ENCODE data around the gene HDDC3. TPM values are rescaled to one million over a fixed set of nuclear protein-coding genes. Genes with fewer than 3 reads are reported as not detected.
"Not testable (repeated sequence)": the region's sequence is repeated elsewhere in the genome, so short reads cannot be mapped to it uniquely, and the experiment has no call there.

Gene HDDC3
- total RNA-seq, 2 experiments from 2014 or later: 28.1 to 29.2 TPM

DNA sequence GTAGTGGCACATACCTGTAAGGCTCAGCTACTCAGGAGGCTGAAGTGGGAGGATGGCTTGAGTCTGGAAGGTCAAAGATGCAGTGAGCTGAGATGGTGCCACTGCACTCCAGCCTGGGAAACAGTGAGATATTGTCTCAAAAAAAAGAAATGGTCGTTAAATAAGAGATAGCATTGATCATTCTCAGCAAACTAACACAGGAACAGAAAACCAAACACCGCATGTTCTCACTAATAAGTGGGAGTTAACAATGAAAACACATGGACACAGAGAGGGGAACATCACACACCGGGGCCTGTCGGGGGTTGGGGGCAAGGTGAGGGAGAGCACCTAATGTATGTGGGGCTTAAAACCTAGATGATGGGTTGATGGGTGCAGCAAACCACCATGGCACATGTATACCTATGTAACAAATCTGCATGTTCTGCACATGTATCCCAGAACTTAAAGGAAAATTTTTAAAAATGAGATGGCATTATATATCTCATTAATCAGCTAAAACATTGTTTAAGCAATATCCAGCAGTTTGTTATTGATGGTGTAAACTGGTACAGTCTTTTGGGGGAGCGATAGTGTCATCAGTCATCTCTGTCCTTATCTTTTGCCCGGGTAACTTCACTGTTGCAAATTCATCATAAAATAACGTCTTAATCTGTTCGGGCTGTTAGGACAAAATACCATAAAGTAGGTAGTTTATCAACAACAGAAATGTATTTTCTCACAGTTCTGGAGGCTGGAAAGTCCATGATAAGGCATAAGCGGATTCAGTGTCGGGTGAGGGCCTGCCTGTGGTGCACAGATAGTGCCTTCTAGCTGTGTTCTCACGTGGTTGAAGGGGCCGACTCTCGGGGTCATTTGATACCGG is 30.9 kb downstream of the HDDC3 start:
- Mint-ChIP-seq H3K9me3 (no peaks in the 10 kb centered on the region), H3K4me3 (peak overlapping the region; percentile 83), H3K36me3 (peaks cover 10% of the 10 kb centered on the region), H3K27me3 (no peaks in the 10 kb centered on the region), H3K4me1 (peaks cover 25% of the 10 kb centered on the region), H3K27ac (peak overlapping the region; percentile 83)
- DNase-seq: no peak
- ATAC-seq (ENCODE audit: low read depth): no peak
- POLR2A ChIA-PET: interaction anchor here (0.9 to 7.0 kb wide), 7 partner anchors 12 to 224 kb away, joined by 3 to 141 read pairs (median 4); partner anchors contain the start of genes FES, HDDC3 and UNC45A

DNA sequence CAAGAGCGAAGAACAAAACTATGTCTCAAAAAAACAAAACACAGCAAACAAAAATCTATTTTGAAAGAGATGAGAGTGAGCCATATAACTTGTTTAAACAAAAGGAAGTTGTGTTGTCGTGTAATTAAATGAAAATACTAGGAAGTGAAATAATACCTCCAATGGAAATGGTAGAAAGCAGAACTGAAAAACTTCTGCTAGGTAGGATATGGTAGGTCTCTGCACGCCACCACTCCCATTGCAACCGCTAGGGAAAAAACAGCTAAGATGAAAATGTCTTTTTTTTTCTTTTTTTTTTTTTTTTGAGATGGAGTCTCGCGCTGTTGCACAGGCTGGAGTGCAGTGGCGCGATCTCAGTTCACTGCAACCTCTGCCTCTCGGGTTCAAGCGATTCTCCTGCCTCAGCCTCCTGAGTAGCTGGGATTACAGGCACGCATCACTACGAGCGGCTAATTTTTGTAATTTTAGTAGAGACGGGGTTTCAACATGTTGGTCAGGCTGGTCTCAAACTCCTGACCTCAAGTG is 35.2 kb downstream of the HDDC3 start:
- not testable (repeated sequence) for H3K9me3 Mint-ChIP-seq; DNase-seq; H3K27me3 Mint-ChIP-seq; ATAC-seq (ENCODE audit: low read depth); H3K36me3 Mint-ChIP-seq; H3K27ac Mint-ChIP-seq; H3K4me3 Mint-ChIP-seq
- H3K4me1 Mint-ChIP-seq: peaks cover 14% of the 10 kb centered on the region
- POLR2A ChIA-PET: interaction anchor here (0.6 kb wide), 1 partner anchor 43 kb away, joined by 3 read pairs; no protein-coding TSS in a partner anchor

DNA sequence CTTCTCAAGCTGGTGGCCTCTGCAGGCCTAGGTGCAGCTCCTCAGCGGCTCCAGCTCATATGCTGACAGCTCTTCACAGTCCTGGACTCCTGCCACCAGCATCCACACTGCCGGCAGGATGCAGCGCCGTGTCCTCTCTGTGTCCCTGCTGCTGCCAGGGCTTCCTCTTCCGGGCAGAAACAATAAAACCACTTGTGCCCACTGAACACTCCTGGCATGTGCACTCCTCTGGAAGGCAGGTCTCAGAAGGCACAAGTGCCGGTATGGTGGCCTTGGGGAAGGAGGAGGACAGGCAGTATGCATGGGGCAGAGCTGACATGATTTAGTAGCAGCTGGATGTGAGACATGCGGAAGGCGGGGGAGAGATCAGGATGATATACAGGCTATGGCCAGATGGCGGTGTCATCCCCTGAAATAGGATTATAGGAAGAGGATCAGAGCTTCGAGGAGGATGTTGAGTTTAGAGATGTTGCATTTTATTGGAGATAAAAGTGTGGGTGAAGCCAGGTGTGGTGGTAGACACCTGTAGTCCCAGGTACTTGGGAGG is 36.7 kb downstream of the HDDC3 start:
- H3K36me3 Mint-ChIP-seq: peaks cover 1% of the 10 kb centered on the region
- H3K9me3 Mint-ChIP-seq: no peaks in the 10 kb centered on the region
- POLR2A ChIA-PET: no interaction called here
- no peak for DNase-seq
- H3K27ac Mint-ChIP-seq: no peak overlapping the region
- no peak overlapping the region for H3K4me3 Mint-ChIP-seq
- ATAC-seq (ENCODE audit: low read depth): no peak
- no peaks in the 10 kb centered on the region for H3K27me3 Mint-ChIP-seq
- H3K4me1 Mint-ChIP-seq: peaks cover 2% of the 10 kb centered on the region

DNA sequence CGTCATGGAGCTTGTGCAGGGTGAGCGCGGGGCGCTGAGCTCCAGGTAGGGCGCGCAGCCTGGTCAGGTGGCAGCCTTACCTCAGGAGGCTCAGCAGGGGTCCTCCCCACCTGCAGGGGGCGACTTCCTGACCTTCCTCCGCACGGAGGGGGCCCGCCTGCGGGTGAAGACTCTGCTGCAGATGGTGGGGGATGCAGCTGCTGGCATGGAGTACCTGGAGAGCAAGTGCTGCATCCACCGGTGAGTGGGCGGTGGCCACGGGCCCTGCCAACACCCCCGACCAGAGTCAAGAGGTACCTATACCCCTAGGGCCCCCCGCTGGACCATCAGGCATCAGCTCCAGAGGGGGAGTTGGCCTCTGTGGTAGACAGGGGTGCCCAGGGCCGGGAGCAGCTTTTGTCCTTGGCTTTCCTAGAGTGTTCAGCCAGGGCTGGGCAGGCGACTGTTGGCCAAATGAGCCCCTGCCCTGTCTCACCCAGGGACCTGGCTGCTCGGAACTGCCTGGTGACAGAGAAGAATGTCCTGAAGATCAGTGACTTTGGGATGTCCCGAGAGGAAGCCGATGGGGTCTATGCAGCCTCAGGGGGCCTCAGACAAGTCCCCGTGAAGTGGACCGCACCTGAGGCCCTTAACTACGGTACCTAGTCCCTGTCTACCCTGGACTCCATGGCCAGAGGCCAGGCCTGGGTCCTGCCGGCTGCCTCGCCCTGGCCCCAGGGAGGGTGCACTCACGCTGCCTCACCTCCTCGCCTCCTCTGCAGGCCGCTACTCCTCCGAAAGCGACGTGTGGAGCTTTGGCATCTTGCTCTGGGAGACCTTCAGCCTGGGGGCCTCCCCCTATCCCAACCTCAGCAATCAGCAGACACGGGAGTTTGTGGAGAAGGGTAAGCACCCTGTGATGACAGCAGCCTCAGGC is 38.9 kb downstream of the HDDC3 start:
- no peak for DNase-seq
- Mint-ChIP-seq H3K27ac (no peak overlapping the region), H3K9me3 (no peaks in the 10 kb centered on the region), H3K27me3 (no peaks in the 10 kb centered on the region), H3K4me1 (no peaks in the 10 kb centered on the region), H3K36me3 (peaks cover 1% of the 10 kb centered on the region), H3K4me3 (no peak overlapping the region)
- no peak for ATAC-seq (ENCODE audit: low read depth)
- POLR2A ChIA-PET: no interaction called here

DNA sequence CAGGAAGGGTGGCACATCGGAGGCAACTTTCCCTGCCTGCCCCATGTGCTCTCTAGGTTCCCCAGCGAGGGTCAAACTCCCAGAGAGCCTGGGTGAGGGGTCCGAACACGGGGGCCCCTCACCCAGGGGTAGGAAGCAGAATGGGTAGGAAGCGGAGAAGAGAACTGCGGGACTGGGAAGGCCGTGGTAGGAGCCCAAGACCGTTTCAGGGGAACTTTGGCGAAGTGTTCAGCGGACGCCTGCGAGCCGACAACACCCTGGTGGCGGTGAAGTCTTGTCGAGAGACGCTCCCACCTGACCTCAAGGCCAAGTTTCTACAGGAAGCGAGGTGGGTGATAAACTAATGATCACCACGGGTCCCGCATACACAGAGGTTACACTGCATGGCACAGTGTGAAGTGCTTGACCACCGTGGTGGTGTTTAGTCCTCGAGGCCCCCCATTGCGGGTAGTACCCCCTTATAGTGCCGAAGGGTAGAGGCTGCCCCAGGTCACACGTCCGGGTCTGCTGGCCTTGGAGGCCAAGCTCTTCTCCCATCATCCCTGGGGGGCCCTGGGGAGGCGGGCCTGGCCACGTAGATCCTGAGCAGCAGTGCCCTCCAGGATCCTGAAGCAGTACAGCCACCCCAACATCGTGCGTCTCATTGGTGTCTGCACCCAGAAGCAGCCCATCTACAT is 39.7 kb downstream of the HDDC3 start:
- DNase-seq: no peak
- no peaks in the 10 kb centered on the region for H3K27me3 Mint-ChIP-seq
- peaks cover 3% of the 10 kb centered on the region for H3K36me3 Mint-ChIP-seq
- H3K9me3 Mint-ChIP-seq: no peaks in the 10 kb centered on the region
- H3K4me3 Mint-ChIP-seq: no peak overlapping the region
- peaks cover 2% of the 10 kb centered on the region for H3K4me1 Mint-ChIP-seq
- no peak overlapping the region for H3K27ac Mint-ChIP-seq
- ATAC-seq (ENCODE audit: low read depth): no peak
- POLR2A ChIA-PET: no interaction called here

DNA sequence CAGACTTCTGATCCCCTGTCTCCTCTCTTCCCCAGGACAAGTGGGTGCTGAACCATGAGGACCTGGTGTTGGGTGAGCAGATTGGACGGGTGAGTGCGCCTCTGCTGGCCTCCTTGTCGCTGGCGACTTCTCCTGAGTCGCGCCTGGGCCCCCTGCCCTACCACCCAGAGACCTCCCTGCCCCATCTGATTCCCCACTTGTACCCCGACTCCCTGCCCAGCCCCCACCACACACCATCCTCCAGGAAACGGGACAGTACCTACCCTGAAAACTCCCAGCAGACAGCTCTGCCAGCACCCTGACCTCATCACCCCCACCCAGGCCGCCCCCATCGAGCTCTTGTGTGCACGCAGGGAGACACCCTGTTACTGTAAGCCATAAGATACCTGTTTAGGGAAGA is 40.3 kb downstream of the HDDC3 start:
- Mint-ChIP-seq H3K4me1 (peaks cover 3% of the 10 kb centered on the region), H3K4me3 (no peak overlapping the region), H3K27ac (no peak overlapping the region), H3K9me3 (no peaks in the 10 kb centered on the region), H3K36me3 (peaks cover 5% of the 10 kb centered on the region), H3K27me3 (no peaks in the 10 kb centered on the region)
- POLR2A ChIA-PET: no interaction called here
- DNase-seq (no peak), ATAC-seq (ENCODE audit: low read depth) (no peak)

DNA sequence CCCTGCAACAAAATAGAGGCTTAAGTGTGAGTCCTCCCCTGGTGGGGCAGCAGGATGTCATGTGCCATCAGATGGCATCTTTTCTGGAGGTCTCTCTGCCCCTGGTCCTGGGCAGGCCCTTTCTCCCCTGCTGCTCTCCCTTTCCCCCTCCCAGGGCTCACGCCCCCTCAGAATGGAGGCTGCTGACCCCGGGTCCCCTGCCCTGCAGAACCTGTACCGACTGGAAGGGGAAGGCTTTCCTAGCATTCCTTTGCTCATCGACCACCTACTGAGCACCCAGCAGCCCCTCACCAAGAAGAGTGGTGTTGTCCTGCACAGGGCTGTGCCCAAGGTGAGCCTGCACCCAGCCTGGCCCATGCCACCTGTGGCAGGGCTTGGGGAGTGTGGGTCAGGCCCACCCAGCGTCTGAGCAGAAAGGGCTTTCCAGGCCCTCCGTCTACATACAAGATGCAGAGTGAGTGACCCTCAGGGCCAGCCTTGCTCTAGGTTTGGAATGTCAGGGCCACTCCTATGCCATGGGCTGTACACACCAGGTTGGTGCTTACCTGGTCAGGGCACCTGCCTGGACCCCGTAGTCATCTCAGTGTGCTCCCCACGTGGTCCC is 40.9 kb downstream of the HDDC3 start:
- peaks cover 3% of the 10 kb centered on the region for H3K36me3 Mint-ChIP-seq

DNA sequence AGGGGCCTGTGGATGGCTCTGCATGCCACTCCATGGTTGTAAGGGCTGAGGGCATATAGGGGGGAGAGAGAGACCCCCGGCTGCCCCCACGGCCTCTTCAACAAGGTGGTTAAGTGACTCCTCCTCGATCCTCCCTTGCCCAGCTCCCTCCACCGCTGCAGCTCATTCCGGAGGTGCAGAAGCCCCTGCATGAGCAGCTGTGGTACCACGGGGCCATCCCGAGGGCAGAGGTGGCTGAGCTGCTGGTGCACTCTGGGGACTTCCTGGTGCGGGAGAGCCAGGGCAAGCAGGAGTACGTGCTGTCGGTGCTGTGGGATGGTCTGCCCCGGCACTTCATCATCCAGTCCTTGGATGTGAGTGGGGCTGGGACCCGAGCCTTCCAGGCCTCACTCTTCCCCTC is 41.5 kb downstream of the HDDC3 start:
- peaks cover 3% of the 10 kb centered on the region for H3K36me3 Mint-ChIP-seq
- H3K4me1 Mint-ChIP-seq: peaks cover 12% of the 10 kb centered on the region
- POLR2A ChIA-PET: interaction anchor here (1.5 kb wide), 1 partner anchor 12 kb away, joined by 3 read pairs; the partner anchor contains the start of gene MAN2A2
- ATAC-seq (ENCODE audit: low read depth) (no peak), DNase-seq (no peak)
- H3K27me3 Mint-ChIP-seq: no peaks in the 10 kb centered on the region
- no peak overlapping the region for H3K27ac Mint-ChIP-seq
- H3K4me3 Mint-ChIP-seq: no peak overlapping the region
- no peaks in the 10 kb centered on the region for H3K9me3 Mint-ChIP-seq

More for the DNA sequence above, 40.9 kb downstream of the HDDC3 start:
- DNase-seq (no peak), ATAC-seq (ENCODE audit: low read depth) (no peak)
- Mint-ChIP-seq H3K9me3 (no peaks in the 10 kb centered on the region), H3K27me3 (no peaks in the 10 kb centered on the region), H3K27ac (no peak overlapping the region), H3K4me3 (no peak overlapping the region), H3K4me1 (peaks cover 6% of the 10 kb centered on the region)
- POLR2A ChIA-PET: interaction anchor here (1.5 kb wide), 1 partner anchor 12 kb away, joined by 3 read pairs; the partner anchor contains the start of gene MAN2A2

DNA sequence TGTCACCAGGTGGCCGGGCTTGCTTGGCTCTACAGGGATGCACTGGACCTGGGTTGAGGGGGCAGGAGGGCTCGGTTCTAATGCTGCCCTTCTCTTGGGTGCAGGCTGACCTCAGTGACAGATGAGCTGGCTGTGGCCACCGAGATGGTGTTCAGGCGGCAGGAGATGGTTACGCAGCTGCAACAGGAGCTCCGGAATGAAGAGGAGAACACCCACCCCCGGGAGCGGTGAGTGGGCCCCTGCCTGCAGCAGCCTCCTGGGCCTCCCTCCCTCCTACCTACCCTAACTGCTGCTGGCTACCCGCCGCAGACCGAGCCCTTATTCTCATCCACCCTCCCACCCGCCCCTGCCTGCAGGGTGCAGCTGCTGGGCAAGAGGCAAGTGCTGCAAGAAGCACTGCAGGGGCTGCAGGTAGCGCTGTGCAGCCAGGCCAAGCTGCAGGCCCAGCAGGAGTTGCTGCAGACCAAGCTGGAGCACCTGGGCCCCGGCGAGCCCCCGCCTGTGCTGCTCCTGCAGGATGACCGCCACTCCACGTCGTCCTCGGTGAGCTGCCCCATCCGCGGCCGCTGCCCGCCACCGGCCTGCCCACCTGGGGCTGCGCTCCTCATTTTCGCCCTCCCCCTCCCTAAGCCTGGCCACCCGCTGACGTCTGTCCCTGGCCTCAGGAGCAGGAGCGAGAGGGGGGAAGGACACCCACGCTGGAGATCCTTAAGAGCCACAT is 42.5 kb downstream of the HDDC3 start:
- Mint-ChIP-seq H3K27ac (no peak overlapping the region), H3K36me3 (peaks cover 3% of the 10 kb centered on the region), H3K9me3 (no peaks in the 10 kb centered on the region), H3K27me3 (no peaks in the 10 kb centered on the region), H3K4me1 (peaks cover 17% of the 10 kb centered on the region), H3K4me3 (no peak overlapping the region)
- POLR2A ChIA-PET: interaction anchor here (1.0 to 1.5 kb wide), 3 partner anchors 13 to 173 kb away, joined by 3 read pairs; partner anchors contain the start of genes BLM, HDDC3 and MAN2A2
- DNase-seq (no peak), ATAC-seq (ENCODE audit: low read depth) (no peak)

DNA sequence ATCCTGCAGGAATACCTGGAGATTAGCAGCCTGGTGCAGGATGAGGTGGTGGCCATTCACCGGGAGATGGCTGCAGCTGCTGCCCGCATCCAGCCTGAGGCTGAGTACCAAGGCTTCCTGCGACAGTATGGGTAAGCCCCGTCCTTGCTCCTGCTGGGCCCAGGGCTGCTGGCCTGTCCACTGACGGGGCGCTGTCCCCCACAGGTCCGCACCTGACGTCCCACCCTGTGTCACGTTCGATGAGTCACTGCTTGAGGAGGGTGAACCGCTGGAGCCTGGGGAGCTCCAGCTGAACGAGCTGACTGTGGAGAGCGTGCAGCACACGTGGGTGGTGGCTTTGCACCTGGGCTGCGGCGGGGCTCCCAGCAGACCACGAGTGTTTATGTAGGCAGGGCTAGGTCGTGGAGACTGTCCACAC is 43.0 kb downstream of the HDDC3 start:
- peak; percentile 28 for ATAC-seq (ENCODE audit: low read depth)
- H3K27me3 Mint-ChIP-seq: no peaks in the 10 kb centered on the region
- H3K9me3 Mint-ChIP-seq: no peaks in the 10 kb centered on the region
- no peak for DNase-seq
- POLR2A ChIA-PET: interaction anchor here (1.1 kb wide), 1 partner anchor 43 kb away, joined by 3 read pairs; the partner anchor contains the start of gene HDDC3
- no peak overlapping the region for H3K4me3 Mint-ChIP-seq
- peaks cover 18% of the 10 kb centered on the region for H3K4me1 Mint-ChIP-seq
- H3K27ac Mint-ChIP-seq: no peak overlapping the region
- H3K36me3 Mint-ChIP-seq: peaks cover 3% of the 10 kb centered on the region

DNA sequence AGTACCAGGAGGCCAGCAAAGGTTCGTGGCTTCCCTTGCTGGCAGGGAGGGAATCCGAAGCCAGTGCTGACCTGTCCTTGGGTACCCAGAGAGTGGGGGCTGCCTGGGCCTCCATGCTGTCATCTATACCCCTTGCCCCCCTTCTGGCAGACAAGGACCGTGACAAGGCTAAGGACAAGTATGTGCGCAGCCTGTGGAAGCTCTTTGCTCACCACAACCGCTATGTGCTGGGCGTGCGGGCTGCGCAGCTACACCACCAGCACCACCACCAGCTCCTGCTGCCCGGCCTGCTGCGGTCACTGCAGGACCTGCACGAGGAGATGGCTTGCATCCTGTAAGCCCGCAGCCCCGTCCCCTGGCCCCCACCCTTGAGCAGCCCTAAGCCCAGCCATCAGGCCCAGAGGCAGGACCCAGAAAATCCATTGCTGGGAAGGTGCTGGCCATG is 45.3 kb downstream of the HDDC3 start:
- Mint-ChIP-seq H3K27me3 (no peaks in the 10 kb centered on the region), H3K4me1 (peaks cover 18% of the 10 kb centered on the region), H3K27ac (no peak overlapping the region), H3K9me3 (no peaks in the 10 kb centered on the region), H3K4me3 (no peak overlapping the region), H3K36me3 (peaks cover 5% of the 10 kb centered on the region)
- DNase-seq (no peak), ATAC-seq (ENCODE audit: low read depth) (no peak)
- POLR2A ChIA-PET: no interaction called here

DNA sequence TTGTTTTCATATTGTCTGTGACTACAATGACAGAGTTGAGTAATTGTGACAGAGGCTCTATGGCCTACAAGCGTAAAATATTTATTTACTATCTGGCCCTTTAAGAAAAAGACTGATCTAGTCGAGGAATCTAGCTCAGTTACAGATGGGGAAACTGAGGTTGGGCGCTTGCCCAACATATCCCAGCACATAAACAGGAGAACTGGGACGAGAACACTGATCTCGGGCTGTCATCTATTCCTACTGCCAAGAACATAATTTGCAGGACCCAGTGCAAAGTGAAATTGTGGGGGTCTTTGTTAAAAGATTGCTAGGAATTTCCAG is 46.1 kb downstream of the HDDC3 start:
- H3K27me3 Mint-ChIP-seq: no peaks in the 10 kb centered on the region
- H3K9me3 Mint-ChIP-seq: no peaks in the 10 kb centered on the region
- peak overlapping the region; percentile 60 for H3K4me3 Mint-ChIP-seq
- H3K27ac Mint-ChIP-seq: peak overlapping the region; percentile 81
- H3K4me1 Mint-ChIP-seq: peaks cover 18% of the 10 kb centered on the region
- POLR2A ChIA-PET: interaction anchor here (0.6 to 2.4 kb wide), 10 partner anchors 17 to 593 kb away, joined by 3 to 11 read pairs (median 4); partner anchors contain the start of genes BLM and MAN2A2
- no peak for DNase-seq
- no peak for ATAC-seq (ENCODE audit: low read depth)
- peaks cover 7% of the 10 kb centered on the region for H3K36me3 Mint-ChIP-seq
